CD4-positive, alpha-beta T cell treated with Interferon gamma for 1 hour (primary cell): ENCODE measurements around the gene PRR32.
"Not testable (repeated sequence)": the region's sequence is repeated elsewhere in the genome, so short reads cannot be mapped to it uniquely, and the experiment has no call there.

Experiments
- DNase-seq: peaks from one replicate; pipeline ENCODE4 v3.0.0-alpha.2; 2020

The PRR32 gene

DNA sequence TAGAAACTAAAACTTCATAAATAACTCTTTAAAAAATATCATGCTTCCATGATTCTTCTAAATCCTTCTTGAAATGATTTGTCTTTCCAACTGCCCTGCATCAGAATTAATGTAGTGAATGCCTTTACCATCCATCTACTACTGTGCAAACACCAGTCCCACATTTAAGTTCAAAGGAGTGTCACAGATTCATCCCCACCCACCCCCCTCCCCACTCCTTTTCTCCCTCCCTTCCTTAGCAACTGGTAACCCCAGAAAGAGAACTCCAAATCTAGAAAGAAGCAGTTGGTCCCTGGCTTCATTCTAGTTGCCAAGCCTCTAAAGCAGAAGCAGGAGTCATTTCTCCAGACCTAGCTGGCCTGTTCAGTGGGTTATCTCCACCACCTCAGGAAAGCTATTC, at the start of gene PRR32:
PRR32 (plus strand) TSS at position 301 of the 400 bp plus-strand sequence. CDS start 115 bp downstream, outside the sequence.
- no peak for DNase-seq

GRCh38 chrX:126770179-126770578, 49.4 kb upstream of the PRR32 start:
- DNase-seq: no peak

DNA sequence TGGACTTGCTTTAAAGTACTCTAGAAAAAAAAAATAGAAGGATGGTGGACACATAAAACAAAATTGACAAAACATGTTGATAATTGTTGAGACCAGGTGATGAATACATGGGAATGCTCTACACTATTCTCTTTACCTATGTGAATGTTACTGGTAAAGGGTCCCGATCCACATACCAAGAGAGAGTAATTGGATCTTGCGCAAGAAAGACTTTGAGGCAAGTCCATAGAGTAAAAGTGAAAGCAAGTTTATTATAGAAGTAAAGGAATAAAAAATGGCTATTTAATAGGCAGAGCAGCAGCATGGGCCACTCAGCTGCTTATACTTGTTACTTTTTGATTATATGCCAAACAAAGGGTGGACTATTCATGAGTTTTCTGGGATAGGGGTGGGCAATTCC, 34.0 kb upstream of the PRR32 start:
- no peak for DNase-seq

GRCh38 chrX:126799059-126799458, 20.5 kb upstream of the PRR32 start:
- no peak for DNase-seq

DNA sequence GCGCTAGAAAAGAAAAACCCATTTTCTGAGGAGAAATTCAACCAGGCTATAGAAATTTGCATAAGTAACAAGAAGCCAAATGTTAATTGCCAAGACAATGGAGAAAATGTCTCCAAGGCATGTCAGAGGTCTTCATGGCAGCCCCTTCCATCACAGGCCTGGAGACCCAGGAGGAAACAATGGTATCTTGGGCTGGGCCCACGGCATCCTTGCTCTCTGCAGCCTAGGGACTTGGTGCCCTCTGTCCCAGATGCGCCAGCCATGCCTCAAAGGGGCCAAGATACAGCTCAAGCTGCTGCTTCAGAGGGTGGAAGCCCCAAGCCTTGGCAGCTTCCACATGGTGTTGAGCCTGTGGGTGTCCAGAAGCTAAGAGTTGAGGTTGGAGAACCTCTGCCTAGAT, 12.7 kb upstream of the PRR32 start:
- DNase-seq: not testable (repeated sequence)

DNA sequence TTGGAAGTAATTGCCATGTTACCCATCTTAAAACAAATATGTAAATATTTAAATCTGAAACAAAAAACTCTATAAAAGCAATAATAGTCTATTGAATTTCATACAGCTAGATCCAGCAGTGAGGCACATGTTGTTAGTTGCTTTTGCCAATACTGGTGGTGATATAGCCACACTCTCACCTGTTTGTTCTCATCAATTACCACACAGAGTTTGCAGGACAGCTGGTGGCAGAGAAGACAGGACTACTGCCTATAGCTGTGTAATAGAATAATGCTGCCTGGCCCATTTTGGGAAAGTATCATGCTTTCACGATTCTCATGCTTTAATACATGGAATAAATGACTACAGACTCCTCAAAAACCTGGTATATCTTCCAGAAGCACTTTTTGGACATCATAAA, 3.7 kb upstream of the PRR32 start:
- DNase-seq: no peak

GRCh38 chrX:126820700-126821420, 1.3 kb downstream of the PRR32 start:
- no peak for DNase-seq

DNA sequence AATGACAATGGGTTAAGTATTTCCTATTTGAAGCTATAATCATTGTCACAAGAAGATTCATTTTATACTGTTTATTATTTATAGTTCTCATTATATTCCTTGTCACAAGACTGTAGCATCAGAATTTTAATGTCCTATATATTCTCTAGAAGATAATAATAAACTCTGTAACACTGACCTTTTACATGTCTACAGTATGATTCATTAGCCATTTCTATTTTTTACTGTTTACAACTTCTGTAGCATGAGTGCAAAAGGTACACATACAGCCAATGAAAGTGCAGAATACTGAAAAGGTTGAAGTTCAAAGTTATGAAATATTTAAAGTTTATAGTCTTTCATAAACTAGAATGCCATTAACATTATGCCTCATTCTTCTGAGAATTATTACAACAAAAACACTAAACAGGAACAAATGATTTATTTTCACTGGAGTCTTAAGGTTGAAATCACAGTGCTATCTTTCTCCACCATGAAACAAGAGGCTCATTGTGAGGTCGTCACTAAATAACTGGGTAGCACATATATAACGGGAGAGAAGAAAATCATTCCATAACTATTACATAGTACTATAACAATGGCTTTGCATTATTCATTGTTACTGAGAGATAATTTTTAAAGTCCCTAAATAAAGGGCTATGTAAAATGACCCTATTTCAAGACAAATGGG, 4.9 kb downstream of the PRR32 start:
- no peak for DNase-seq

- DNase-seq: no peak
These were observed 6.2 kb downstream of the PRR32 start for GRCh38 chrX:126825566-126826193.

DNA sequence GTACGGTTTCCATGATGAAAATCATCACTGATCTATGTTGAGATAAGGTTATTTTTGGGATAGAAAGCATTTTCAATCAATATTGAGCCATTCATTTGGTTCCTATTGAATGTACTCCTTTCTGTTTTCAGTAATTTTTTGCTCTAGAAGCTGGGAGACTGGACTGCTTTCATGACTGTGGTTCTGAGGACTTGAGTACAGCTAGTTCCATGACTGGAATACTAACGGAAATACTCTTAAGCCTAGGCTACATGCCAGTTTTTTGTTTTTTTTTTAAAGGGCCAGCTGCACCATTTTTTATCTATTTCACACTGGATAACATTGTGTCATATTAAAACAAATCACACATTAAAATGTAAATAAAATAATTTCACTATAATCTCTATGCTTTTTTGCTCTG, 16.7 kb downstream of the PRR32 start:
- no peak for DNase-seq

GRCh38 chrX:126847143-126847542, 27.6 kb downstream of the PRR32 start:
- no peak for DNase-seq

DNA sequence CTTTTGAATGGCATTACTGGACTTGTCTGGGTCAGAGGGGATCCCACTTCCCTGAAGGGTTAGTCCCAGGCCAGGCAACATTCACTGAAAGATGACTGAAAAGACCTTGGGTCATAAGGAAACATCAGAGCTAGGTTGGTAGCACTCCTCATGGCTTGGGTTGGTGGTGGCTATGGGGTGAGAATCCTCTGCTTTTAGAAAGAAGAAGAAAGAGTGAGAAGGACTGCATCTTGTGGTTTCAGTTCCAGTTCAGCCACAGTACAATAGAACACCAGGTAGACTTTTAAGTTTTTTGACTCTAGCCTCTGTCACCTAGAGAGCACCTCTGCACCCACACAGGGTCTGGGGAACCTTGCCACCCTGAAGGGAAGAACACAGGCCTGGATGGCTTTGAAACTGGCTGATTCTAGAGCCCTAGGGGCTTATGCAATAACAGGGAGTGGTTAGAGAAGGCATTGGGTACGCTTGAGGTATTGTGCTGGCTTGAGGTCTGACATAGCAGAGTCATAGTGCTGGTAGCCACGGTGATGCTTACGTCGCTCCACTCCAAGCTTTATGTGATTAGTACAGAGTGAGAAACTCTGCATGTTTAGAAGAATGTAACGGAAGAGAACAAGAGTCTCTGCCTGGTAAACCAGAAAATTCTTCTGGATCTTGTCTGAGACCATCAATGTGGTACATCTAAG, 36.5 kb downstream of the PRR32 start:
- no peak for DNase-seq
